Measurements from ENCODE around the gene NAT8L. TPM values are rescaled to one million over a fixed set of nuclear protein-coding genes. Genes with fewer than 3 reads are reported as not detected.

NAT8L gene
- total and polyA plus RNA-seq, 4 donors, result 8.8 to 62.2 (median 37.1) TPM

DNA sequence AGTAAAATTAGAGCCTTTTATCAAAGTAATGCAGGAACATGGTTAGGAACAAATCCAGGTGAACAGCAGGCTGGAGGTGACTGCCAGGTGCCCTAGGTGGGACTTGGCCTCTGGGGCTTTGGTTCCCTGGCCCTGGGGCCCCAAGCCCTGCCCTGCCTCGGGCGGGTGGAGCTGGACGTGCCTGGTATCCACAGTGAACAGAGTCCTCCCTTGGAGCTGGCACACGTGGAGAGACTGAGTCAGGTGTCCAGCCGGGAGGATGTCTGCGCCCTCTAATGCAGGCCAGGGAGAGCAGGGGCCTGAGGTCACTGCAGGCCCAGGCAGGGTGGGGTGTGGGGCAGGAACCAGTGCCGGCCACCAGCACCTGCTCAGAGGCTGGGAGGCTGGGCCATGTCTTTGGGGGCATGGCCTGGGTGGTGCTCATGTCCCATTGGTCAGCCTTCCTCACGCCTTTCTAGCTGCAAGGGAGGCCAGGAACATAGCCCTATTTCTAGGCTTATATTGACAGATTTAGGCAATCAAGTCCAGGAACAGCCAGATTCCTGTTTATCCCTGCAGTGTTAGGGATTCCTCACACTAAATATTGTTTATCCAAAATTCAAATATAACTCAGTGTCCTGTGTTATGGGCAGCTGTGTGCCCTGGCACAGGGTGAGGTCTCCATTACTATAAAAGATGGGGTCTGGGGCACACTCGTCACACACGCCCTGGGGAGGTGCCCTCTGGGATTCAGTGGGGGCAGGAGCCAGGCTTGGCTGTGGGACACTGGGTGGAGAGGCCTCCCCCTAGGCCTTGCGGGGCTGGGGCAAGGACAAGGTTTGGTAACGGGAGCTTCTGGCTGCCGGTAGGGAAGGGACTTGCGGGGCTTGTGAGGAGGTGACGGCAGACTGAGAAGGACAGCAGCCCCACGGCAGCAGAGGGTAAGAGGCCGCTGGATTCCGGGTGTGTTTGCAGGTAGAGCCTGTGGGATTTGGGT lies 14.3 kb upstream of the NAT8L start:
- WGBS (ENCODE audit: insufficient coverage), result 85% methylated on average over 18 of the region's 18 CpGs
- Histone ChIP-seq H3K4me3 (ENCODE audit: low read depth, low read length) (no peak overlapping the region), H3K27me3 (ENCODE audit: control insufficient read depth, insufficient read depth, low read length) (peaks cover 10% of the 10 kb centered on the region), H3K36me3 (ENCODE audit: control insufficient read depth, insufficient read depth, low read length) (peaks cover 40% of the 10 kb centered on the region), H3K4me1 (ENCODE audit: control insufficient read depth, insufficient read depth, low read length) (peaks cover 47% of the 10 kb centered on the region), H3K9me3 (ENCODE audit: control insufficient read depth, insufficient read depth, low read length) (no peaks in the 10 kb centered on the region), H3K27ac (ENCODE audit: low read depth, low read length) (no peak overlapping the region)
- DNase-seq (ENCODE audit: low read depth in 4 of 6, low spot score in 6 of 6), result no peak

DNA sequence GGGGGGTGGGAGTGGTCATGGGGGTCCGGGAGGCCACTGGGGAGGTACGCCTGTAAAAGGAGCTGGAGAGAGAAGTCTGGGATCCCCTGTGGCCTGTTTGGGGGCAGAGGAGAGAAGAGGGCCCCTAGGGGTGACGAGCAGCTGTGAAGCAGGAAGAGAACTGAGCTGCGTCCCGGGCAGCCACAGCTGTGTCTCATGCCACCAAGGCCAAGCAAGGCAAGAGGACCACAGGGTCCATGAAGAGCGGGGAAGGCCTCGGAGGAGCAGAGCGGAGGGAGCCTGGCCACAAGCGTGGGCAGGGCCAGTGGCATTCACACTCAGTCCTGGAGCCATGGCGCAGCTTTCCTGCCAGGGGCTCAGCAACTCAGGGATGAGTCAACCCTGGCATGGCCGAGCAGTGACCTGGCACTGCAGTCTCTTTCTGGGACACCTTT lies 13.6 kb upstream of the NAT8L start:
- peaks cover 42% of the 10 kb centered on the region for H3K4me1 ChIP-seq (ENCODE audit: control insufficient read depth, insufficient read depth, low read length)
- H3K36me3 ChIP-seq (ENCODE audit: control insufficient read depth, insufficient read depth, low read length), result peaks cover 40% of the 10 kb centered on the region
- DNase-seq (ENCODE audit: low read depth in 4 of 6, low spot score in 6 of 6), result no peak
- 78% methylated on average over 11 of the region's 11 CpGs for WGBS (ENCODE audit: insufficient coverage)
- no peak overlapping the region for H3K4me3 ChIP-seq (ENCODE audit: low read depth, low read length)
- peaks cover 10% of the 10 kb centered on the region for H3K27me3 ChIP-seq (ENCODE audit: control insufficient read depth, insufficient read depth, low read length)
- no peak overlapping the region for H3K27ac ChIP-seq (ENCODE audit: low read depth, low read length)
- no peaks in the 10 kb centered on the region for H3K9me3 ChIP-seq (ENCODE audit: control insufficient read depth, insufficient read depth, low read length)

DNA sequence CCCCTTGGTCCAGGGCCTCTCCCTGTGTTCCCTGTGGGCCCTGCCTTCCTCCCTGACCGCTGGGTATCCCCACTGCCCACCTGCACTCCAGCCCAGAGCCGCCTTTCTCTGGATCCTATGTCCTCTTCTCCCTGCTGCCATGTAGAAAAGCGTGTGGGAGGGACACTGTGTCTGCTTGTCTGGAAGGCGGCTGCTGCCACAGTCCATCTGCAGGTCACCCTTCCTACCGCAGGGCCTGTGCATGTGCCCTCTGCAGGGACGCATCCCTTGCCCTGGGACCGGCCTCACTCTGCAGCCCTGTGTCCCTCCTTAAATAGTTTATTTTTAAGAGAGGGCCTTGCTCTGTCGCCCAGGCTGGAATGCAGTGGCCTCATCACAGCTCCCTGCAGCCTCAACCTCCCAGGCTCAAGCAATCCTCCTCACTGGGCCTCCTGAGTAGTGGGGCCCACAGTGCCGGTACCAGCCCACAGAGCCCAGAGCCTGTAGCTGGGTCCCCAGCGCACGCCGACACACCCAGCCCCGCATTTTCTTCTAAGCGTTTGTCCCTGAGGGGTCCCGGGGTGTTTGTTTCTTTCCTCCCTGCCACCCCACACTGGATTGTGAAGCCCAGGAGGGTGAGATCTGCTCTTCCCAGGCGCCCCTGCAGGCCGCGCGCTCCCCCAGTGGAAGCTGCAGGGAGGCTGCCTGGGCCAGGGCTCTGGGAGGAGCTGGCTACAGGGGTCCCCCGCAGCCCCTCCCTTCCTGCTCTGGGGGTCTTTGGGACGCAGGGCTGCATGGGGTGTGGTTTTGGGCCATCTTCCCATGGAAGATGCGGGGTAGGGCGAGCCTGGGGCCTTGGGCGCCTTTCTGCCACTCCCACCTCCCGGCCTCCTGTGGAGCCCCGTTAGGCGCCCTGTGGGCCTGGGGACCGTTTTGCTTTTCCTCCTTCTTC lies 12.8 kb upstream of the NAT8L start:
- Histone ChIP-seq H3K4me1 (ENCODE audit: control insufficient read depth, insufficient read depth, low read length) (peaks cover 37% of the 10 kb centered on the region), H3K27me3 (ENCODE audit: control insufficient read depth, insufficient read depth, low read length) (peaks cover 4% of the 10 kb centered on the region), H3K27ac (ENCODE audit: low read depth, low read length) (no peak overlapping the region), H3K36me3 (ENCODE audit: control insufficient read depth, insufficient read depth, low read length) (peaks cover 44% of the 10 kb centered on the region), H3K9me3 (ENCODE audit: control insufficient read depth, insufficient read depth, low read length) (no peaks in the 10 kb centered on the region), H3K4me3 (ENCODE audit: low read depth, low read length) (no peak overlapping the region)
- peak in 1 of 6 donors; percentile 18 for DNase-seq (ENCODE audit: low read depth in 4 of 6, low spot score in 6 of 6)
- 58% methylated on average over 19 of the region's 28 CpGs for WGBS (ENCODE audit: insufficient coverage)

DNA sequence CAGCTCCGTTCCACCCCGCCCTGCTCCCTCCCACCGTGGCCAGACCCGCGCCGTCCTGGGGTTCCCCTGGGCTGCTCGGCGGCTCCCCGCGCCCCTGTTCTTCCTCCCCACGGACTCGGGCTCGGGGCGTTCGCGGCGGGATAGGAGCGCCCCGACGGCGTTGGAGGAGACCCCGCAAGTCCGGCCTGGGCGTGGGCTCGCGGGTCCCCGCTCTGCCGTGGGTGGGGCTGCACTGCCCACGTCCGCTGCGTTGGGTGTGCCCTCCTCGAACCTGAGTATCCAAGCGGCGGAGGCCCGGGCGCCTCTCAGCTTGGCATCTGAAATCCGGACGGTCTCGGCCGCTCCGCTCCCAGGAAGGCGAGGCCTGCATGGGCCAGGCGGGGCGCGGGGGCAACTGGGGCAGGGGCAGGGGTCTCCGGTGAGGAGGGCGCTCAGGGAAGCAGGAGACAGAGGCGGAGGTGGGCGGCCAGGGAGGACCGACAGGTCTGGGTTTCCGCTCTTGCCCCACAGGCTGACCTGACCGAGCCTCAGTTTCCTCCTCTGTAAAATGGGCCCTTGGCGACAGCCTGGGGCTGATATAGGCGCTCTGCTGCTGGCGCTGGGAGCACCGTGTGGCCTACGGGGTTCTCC lies 12.0 kb upstream of the NAT8L start:
- no peak for DNase-seq (ENCODE audit: low read depth in 4 of 6, low spot score in 6 of 6)
- no peaks in the 10 kb centered on the region for H3K9me3 ChIP-seq (ENCODE audit: control insufficient read depth, insufficient read depth, low read length)
- H3K36me3 ChIP-seq (ENCODE audit: control insufficient read depth, insufficient read depth, low read length), result peaks cover 46% of the 10 kb centered on the region
- H3K4me3 ChIP-seq (ENCODE audit: low read depth, low read length), result no peak overlapping the region
- no peaks in the 10 kb centered on the region for H3K27me3 ChIP-seq (ENCODE audit: control insufficient read depth, insufficient read depth, low read length)
- WGBS (ENCODE audit: insufficient coverage), result 39% methylated on average over 56 of the region's 57 CpGs
- H3K4me1 ChIP-seq (ENCODE audit: control insufficient read depth, insufficient read depth, low read length), result peaks cover 32% of the 10 kb centered on the region
- no peak overlapping the region for H3K27ac ChIP-seq (ENCODE audit: low read depth, low read length)

DNA sequence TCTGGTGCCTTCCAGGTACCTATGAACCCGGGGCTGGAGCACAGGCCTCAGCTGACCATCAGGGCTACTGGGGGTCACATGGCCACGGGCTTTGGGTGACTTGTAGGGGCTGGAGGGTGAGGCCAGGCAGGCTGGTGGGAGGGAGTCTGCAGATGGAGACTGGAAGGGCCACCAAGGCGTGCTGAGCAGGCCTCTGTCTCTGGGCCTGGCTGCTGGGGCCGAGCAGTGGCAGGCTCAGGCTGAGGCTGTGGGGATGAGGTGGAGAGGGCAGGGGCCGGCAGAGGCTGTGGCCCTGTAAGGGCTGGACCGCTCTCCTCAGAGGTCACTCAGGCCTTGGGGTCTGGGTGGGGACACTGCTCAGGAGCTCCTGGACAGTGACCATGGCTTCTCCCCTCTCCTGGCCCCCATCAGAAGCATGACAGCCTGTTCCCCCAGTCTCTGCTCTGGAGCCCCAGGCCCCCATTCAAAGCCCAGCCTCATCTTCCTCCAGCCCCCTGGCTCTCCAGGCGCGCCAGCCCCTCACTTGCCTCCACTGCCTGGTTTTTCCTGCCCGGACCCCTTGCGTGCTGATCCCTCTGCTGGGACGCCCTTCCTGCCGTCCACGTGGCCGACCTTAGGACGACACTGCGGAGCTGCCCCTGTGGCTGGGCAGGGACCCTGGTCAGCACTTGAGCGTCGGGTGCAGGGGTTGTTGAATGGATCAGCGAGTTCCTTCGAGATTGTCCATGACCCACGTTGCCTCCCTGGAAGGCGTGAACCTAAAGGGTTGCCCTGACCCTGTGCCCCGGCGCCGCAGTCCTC lies 11.1 kb upstream of the NAT8L start:
- WGBS (ENCODE audit: insufficient coverage), result 84% methylated on average over 22 of the region's 25 CpGs
- Histone ChIP-seq H3K4me1 (ENCODE audit: control insufficient read depth, insufficient read depth, low read length) (peaks cover 27% of the 10 kb centered on the region), H3K4me3 (ENCODE audit: low read depth, low read length) (no peak overlapping the region), H3K27me3 (ENCODE audit: control insufficient read depth, insufficient read depth, low read length) (no peaks in the 10 kb centered on the region), H3K27ac (ENCODE audit: low read depth, low read length) (no peak overlapping the region), H3K9me3 (ENCODE audit: control insufficient read depth, insufficient read depth, low read length) (no peaks in the 10 kb centered on the region), H3K36me3 (ENCODE audit: control insufficient read depth, insufficient read depth, low read length) (peaks cover 45% of the 10 kb centered on the region)
- no peak for DNase-seq (ENCODE audit: low read depth in 4 of 6, low spot score in 6 of 6)

DNA sequence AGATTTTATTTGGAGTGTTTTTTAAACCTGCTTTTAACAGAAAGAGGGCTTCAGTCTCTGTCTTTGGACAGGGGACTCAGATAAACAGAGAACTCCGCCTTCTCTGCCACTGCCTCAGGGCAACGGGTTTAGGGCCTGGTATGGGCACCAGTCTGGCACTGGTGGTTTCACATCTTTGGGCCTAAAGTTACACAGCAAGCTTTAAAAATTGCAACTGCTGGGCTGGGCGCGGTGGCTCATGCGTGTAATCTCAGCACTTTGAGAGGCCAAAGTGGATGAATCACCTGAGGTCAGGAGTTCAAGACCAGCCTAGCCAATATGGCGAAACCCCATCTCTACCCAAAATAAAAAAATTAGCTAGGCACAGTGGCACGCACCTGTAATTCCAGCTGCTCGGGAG lies 10.3 kb upstream of the NAT8L start:
- no peaks in the 10 kb centered on the region for H3K9me3 ChIP-seq (ENCODE audit: control insufficient read depth, insufficient read depth, low read length)
- H3K4me3 ChIP-seq (ENCODE audit: low read depth, low read length), result no peak overlapping the region
- DNase-seq (ENCODE audit: low read depth in 4 of 6, low spot score in 6 of 6), result no peak
- peaks cover 37% of the 10 kb centered on the region for H3K36me3 ChIP-seq (ENCODE audit: control insufficient read depth, insufficient read depth, low read length)
- 96% methylated on average over 7 of the region's 8 CpGs for WGBS (ENCODE audit: insufficient coverage)
- peaks cover 18% of the 10 kb centered on the region for H3K4me1 ChIP-seq (ENCODE audit: control insufficient read depth, insufficient read depth, low read length)
- no peak overlapping the region for H3K27ac ChIP-seq (ENCODE audit: low read depth, low read length)
- H3K27me3 ChIP-seq (ENCODE audit: control insufficient read depth, insufficient read depth, low read length), result no peaks in the 10 kb centered on the region

DNA sequence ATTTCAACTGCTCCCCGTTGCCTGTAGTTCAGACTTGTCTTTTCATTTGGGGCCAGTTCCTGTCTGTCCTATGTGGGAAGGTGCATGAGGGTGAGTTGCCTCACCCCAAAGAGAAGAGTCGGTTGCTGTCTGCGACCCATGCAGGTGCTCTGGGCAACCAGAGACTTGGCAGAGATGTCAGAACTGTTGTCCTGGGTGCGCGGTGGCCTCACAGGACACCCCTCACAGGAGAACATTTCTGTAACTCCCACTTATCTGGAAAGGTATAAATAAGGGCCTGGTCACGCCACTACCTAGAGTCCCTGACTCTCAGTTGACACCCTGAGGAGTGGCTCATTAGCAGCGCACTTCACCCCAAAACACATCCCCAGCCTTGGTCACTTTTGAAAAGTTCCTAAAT lies 9.7 kb upstream of the NAT8L start:
- Histone ChIP-seq H3K27ac (ENCODE audit: low read depth, low read length) (no peak overlapping the region), H3K9me3 (ENCODE audit: control insufficient read depth, insufficient read depth, low read length) (no peaks in the 10 kb centered on the region), H3K36me3 (ENCODE audit: control insufficient read depth, insufficient read depth, low read length) (peaks cover 31% of the 10 kb centered on the region), H3K27me3 (ENCODE audit: control insufficient read depth, insufficient read depth, low read length) (no peaks in the 10 kb centered on the region), H3K4me3 (ENCODE audit: low read depth, low read length) (no peak overlapping the region), H3K4me1 (ENCODE audit: control insufficient read depth, insufficient read depth, low read length) (peaks cover 14% of the 10 kb centered on the region)
- 100% methylated on average over 1 of the region's 7 CpGs for WGBS (ENCODE audit: insufficient coverage)
- DNase-seq (ENCODE audit: low read depth in 4 of 6, low spot score in 6 of 6), result no peak

DNA sequence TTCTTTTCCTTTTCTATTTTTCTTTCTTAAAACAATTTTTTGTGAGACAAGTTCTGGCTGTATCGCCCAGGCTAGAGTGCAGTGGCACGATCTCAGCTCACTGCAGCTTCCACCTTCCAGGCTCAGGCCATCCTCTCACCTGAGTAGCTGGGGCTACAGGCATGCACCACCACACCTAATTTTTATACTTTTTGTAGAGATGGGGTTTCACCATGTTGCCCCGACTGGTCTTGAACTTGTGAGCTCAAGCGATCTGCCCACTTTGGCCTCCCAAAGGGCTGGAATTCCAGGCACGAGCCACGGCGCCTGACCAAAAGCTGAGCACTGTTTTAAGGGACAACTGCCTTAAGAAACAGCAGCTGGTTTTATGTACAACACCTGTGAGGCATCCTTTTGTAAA lies 9.3 kb upstream of the NAT8L start:
- 88% methylated on average over 5 of the region's 7 CpGs for WGBS (ENCODE audit: insufficient coverage)
- H3K27ac ChIP-seq (ENCODE audit: low read depth, low read length), result no peak overlapping the region
- H3K9me3 ChIP-seq (ENCODE audit: control insufficient read depth, insufficient read depth, low read length), result no peaks in the 10 kb centered on the region
- H3K4me1 ChIP-seq (ENCODE audit: control insufficient read depth, insufficient read depth, low read length), result peaks cover 11% of the 10 kb centered on the region
- peaks cover 27% of the 10 kb centered on the region for H3K36me3 ChIP-seq (ENCODE audit: control insufficient read depth, insufficient read depth, low read length)
- H3K4me3 ChIP-seq (ENCODE audit: low read depth, low read length), result no peak overlapping the region
- no peak for DNase-seq (ENCODE audit: low read depth in 4 of 6, low spot score in 6 of 6)
- H3K27me3 ChIP-seq (ENCODE audit: control insufficient read depth, insufficient read depth, low read length), result no peaks in the 10 kb centered on the region

DNA sequence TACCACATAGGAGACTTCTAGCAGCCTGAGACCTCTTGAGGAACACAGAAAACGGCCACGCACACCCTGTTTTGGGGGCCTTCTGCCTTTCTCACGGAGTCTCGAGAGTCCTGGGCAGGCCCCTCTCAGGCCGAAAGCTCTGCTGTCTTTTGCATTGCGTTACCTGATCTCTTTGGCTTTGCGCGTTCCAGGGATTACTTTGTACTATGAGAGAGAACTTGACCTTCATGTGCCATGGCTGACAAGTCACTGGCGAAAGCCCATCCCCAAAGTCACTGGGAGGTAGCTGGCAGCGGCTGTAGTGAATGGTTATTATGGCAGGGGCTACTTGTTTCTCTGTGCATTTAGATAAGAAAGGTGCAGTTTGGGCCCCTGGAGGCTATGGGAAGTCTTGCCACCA lies 8.0 kb upstream of the NAT8L start:
- 75% methylated on average over 10 of the region's 10 CpGs for WGBS (ENCODE audit: insufficient coverage)
- Histone ChIP-seq H3K27ac (ENCODE audit: low read depth, low read length) (no peak overlapping the region), H3K36me3 (ENCODE audit: control insufficient read depth, insufficient read depth, low read length) (peaks cover 24% of the 10 kb centered on the region), H3K9me3 (ENCODE audit: control insufficient read depth, insufficient read depth, low read length) (no peaks in the 10 kb centered on the region), H3K27me3 (ENCODE audit: control insufficient read depth, insufficient read depth, low read length) (no peaks in the 10 kb centered on the region), H3K4me1 (ENCODE audit: control insufficient read depth, insufficient read depth, low read length) (peaks cover 7% of the 10 kb centered on the region), H3K4me3 (ENCODE audit: low read depth, low read length) (no peak overlapping the region)
- DNase-seq (ENCODE audit: low read depth in 4 of 6, low spot score in 6 of 6), result no peak

Measured in spinal cord (tissue), 10 donors.